GM12801 (cell line): ENCODE data around the gene CACNA1C.

ENCODE experiments used
- CTCF ChIP-seq: IDR thresholded peaks from one replicate; pipeline ENCODE4 v1.5.1; 2011; ENCODE audit warnings: control low read depth; ENCODE audit not compliant: insufficient read length; ENCODE audit errors: extremely low read depth

CACNA1C gene

GRCh38 chr12:2690348-2691005, 637.7 kb downstream of the CACNA1C start:
- no peak for TF ChIP-seq CTCF

DNA sequence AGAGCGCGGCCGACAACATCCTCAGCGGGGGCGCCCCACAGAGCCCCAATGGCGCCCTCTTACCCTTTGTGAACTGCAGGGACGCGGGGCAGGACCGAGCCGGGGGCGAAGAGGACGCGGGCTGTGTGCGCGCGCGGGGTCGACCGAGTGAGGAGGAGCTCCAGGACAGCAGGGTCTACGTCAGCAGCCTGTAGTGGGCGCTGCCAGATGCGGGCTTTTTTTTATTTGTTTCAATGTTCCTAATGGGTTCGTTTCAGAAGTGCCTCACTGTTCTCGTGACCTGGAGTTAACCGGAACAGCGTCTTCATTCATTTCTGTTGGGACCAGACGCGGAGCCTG, 638.2 kb downstream of the CACNA1C start:
- TF ChIP-seq CTCF = no peak

DNA sequence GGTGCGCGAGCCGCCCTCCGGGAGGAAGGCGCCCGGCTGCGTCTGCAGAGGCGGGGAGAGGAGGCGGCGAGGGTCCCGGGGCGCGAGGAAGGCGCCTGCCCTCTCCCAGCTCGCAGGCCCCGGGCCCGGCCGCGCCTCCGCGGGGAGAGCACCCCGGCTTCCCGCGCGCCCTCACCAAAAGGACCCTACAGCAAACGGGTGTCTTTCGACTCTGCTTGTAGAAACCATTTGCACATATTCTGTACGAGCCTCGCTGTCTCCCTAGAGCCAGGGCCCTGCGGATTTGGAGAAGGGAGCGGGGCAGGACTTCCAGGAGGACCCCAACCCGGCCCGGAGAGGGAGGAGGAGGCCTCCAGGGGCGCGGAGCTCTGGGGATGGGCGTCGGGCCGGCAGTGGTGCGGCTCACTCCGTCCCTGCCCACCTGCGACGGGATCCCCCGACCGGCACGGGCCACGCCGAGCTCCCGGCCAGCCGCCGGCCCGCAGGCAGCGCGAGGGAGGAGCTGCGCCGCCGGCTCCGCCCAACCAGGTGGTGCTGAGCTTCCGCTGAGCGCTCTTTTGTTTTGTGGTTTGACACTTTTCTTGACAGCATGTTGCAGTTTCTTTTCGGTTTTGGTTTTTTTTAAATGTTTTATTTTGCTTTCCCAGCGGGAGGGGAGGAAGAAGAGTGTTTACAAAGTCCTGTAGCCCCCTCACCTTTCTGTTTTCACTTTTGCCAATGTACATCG, 638.7 kb downstream of the CACNA1C start:
- TF ChIP-seq CTCF = no peak

GRCh38 chr12:2692080-2692479, 639.3 kb downstream of the CACNA1C start:
- no peak for TF ChIP-seq CTCF

GRCh38 chr12:2693244-2693860, 640.6 kb downstream of the CACNA1C start:
- TF ChIP-seq CTCF = no peak

- TF ChIP-seq CTCF = no peak
These were observed 641.3 kb downstream of the CACNA1C start for GRCh38 chr12:2693980-2694610.

GRCh38 chr12:2696136-2696535, 643.3 kb downstream of the CACNA1C start:
- no peak for TF ChIP-seq CTCF
